Mesenchymal stem cell (in vitro differentiated cells and primary cell): ENCODE data around the gene NRP2.

ENCODE experiments used
- DNase-seq: peaks from one replicate; pipeline ENCODE4 v3.0.0-alpha.2; 2013
- H2AFZ ChIP-seq: one replicate; pipeline ENCODE4 v1.6.1; 2013; ENCODE audit warnings: low read depth, mild to moderate bottlenecking, control low read depth, inconsistent platforms, low read length, moderate library complexity
- H2AK5ac ChIP-seq: 2 replicates; pipeline ENCODE4 v1.6.1; 2013; ENCODE audit warnings: low read length, moderate library complexity, mild to moderate bottlenecking, inconsistent platforms; ENCODE audit not compliant: severe bottlenecking
- H2BK120ac ChIP-seq: one replicate; pipeline ENCODE4 v1.6.1; 2013; ENCODE audit warnings: low read depth, mild to moderate bottlenecking, inconsistent platforms, low read length, moderate library complexity
- H2BK12ac ChIP-seq, 2 experiments: one replicate each; pipeline ENCODE4 v1.6.1; 2013; ENCODE audit warnings: inconsistent platforms in 2 of 2, low read length in 2 of 2, mild to moderate bottlenecking in 2 of 2, moderate library complexity in 2 of 2, control low read depth in 1 of 2
- H2BK15ac ChIP-seq: one replicate; pipeline ENCODE4 v1.6.1; 2013; ENCODE audit warnings: mild to moderate bottlenecking, low read depth, inconsistent platforms; ENCODE audit not compliant: poor library complexity, severe bottlenecking
- H2BK5ac ChIP-seq: 2 replicates; pipeline ENCODE4 v1.6.1; 2013; ENCODE audit warnings: low read depth, mild to moderate bottlenecking, low read length, control low read depth, inconsistent platforms; ENCODE audit not compliant: poor library complexity, severe bottlenecking
- H3K14ac ChIP-seq, 2 experiments: one replicate each; pipeline ENCODE4 v1.6.1; 2013; ENCODE audit warnings: inconsistent platforms in 2 of 2, low read length in 2 of 2, control low read depth in 1 of 2, mild to moderate bottlenecking in 1 of 2, moderate library complexity in 1 of 2
- H3K18ac ChIP-seq, 2 experiments: one replicate each; pipeline ENCODE4 v1.6.1; 2013; ENCODE audit warnings: inconsistent platforms in 2 of 2, low read length in 2 of 2, control low read depth in 1 of 2, low read depth in 1 of 2, mild to moderate bottlenecking in 1 of 2
- H3K23ac ChIP-seq, 2 experiments: one replicate each; pipeline ENCODE4 v1.6.1; 2013; ENCODE audit warnings: inconsistent platforms in 2 of 2, low read length in 2 of 2, mild to moderate bottlenecking in 2 of 2, moderate library complexity in 2 of 2, control low read depth in 1 of 2
- H3K27ac ChIP-seq: 2 replicates; pipeline ENCODE4 v1.5.1; 2013; ENCODE audit warnings: mild to moderate bottlenecking, moderate library complexity, low read length, control low read depth, inconsistent platforms; ENCODE audit not compliant: poor library complexity, severe bottlenecking
- H3K27me3 ChIP-seq, 2 experiments: 2 replicates each; pipeline versions ENCODE4 v1.6.1 to v1.7.0; 2013; ENCODE audit warnings: low read length in 2 of 2, mild to moderate bottlenecking in 2 of 2, moderate library complexity in 2 of 2, control low read depth in 1 of 2, inconsistent platforms in 1 of 2; ENCODE audit not compliant: control insufficient read depth in 1 of 2, insufficient read depth in 1 of 2
- H3K36me3 ChIP-seq, 2 experiments: 2 replicates each; pipeline versions ENCODE4 v1.6.1 to v1.7.0; 2013; ENCODE audit warnings: low read length in 2 of 2, control low read depth in 1 of 2, inconsistent platforms in 1 of 2, low read depth in 1 of 2, mild to moderate bottlenecking in 1 of 2; ENCODE audit not compliant: insufficient read depth in 2 of 2, control insufficient read depth in 1 of 2
- H3K4ac ChIP-seq, 2 experiments: one replicate each; pipeline ENCODE4 v1.6.1; 2013; ENCODE audit warnings: inconsistent platforms in 2 of 2, low read length in 2 of 2, mild to moderate bottlenecking in 2 of 2, moderate library complexity in 2 of 2, control low read depth in 1 of 2, low read depth in 1 of 2
- H3K4me1 ChIP-seq: 2 replicates; pipeline ENCODE4 v1.6.1; 2013; ENCODE audit warnings: low read depth, low read length, control low read depth; ENCODE audit not compliant: control insufficient read depth, insufficient read depth
- H3K4me2 ChIP-seq: 2 replicates; pipeline ENCODE4 v1.6.1; 2013; ENCODE audit warnings: low read length, mild to moderate bottlenecking, inconsistent platforms; ENCODE audit not compliant: poor library complexity, severe bottlenecking
- H3K4me3 ChIP-seq, 2 experiments: 2 replicates each; pipeline versions ENCODE4 v1.5.1 to v1.7.0; 2013; ENCODE audit warnings: low read length in 2 of 2, mild to moderate bottlenecking in 2 of 2, control low read depth in 1 of 2, low read depth in 1 of 2; ENCODE audit not compliant: insufficient read depth in 1 of 2
- H3K79me1 ChIP-seq: replicated peaks from 2 replicates; pipeline ENCODE4 v1.6.1; 2013; ENCODE audit warnings: mild to moderate bottlenecking, control low read depth, low read length, inconsistent platforms; ENCODE audit not compliant: poor library complexity, severe bottlenecking
- H3K9ac ChIP-seq: 2 replicates; pipeline ENCODE4 v1.7.0; 2013; ENCODE audit warnings: mild to moderate bottlenecking, low read length, moderate library complexity
- H3K9me3 ChIP-seq: 2 replicates; pipeline ENCODE4 v1.7.0; 2013; ENCODE audit warnings: mild to moderate bottlenecking, low read length; ENCODE audit not compliant: control insufficient read depth
- H4K8ac ChIP-seq: one replicate; pipeline ENCODE4 v1.6.1; 2013; ENCODE audit warnings: inconsistent platforms, mild to moderate bottlenecking, low read length, moderate library complexity
- H4K91ac ChIP-seq: one replicate; pipeline ENCODE4 v1.6.1; 2013; ENCODE audit warnings: mild to moderate bottlenecking, low read length, inconsistent platforms
- WGBS: methylation state at CpG from one replicate; pipeline ENCODE4 v1.1.7; 2013; ENCODE audit warnings: mixed read lengths; 5-methylcytosine and 5-hydroxymethylcytosine counted together

The NRP2 gene

DNA sequence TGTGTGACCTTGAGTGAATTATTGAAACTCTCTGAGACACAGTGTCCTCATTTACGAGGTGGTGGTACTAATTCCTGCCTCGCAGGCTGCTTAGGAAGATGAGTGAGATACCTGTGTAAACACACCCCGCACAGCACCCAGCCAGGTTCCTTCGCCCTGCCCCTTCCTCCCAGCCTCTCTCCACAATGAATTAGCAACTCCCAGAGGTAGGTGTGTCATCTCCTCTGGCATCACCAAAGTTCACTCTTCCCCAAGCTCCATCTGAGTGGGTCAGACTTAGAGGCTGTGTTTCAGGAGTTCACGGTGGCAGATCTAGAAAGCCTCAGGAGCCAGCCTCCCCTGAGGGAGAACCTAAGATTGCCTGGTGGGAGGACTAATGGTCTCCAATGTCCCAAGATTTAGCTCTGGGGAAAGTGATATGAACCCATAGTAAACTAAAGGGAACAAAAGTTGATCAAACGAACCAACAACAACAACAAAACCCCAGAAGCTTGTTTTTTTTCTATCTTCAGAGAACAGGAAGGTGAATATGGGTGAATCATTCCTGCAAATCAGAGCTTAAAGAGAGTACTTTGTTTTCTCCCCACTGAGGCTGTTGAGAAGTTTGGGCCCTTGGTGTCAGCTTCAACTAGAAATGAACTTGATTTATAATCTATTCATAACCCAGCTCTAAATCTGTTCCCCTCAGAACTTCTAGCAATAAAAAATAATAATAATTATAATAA, 44.4 kb upstream of the NRP2 start:
- H4K8ac ChIP-seq = no peak overlapping the region
- no peak overlapping the region for H3K4me2 ChIP-seq
- H2BK12ac ChIP-seq = no peak overlapping the region
- H3K79me1 ChIP-seq = no peaks in the 10 kb centered on the region
- no peak for DNase-seq
- no peaks in the 10 kb centered on the region for H3K36me3 ChIP-seq
- H3K9me3 ChIP-seq = no peaks in the 10 kb centered on the region
- WGBS = 86% methylated on average over 4 of the region's 6 CpGs
- no peak overlapping the region for H3K27ac ChIP-seq
- peak overlapping the region in 1 of 2 experiments; percentile 18 for H3K23ac ChIP-seq
- H3K4me3 ChIP-seq = no peak overlapping the region
- no peaks in the 10 kb centered on the region for H3K4me1 ChIP-seq
- H2AK5ac ChIP-seq = no peak overlapping the region
- H2AFZ ChIP-seq = no peak overlapping the region
- H3K14ac ChIP-seq = no peak overlapping the region
- H4K91ac ChIP-seq = no peak overlapping the region
- no peak overlapping the region for H3K9ac ChIP-seq
- H2BK15ac ChIP-seq = no peak overlapping the region
- H3K18ac ChIP-seq = no peak overlapping the region
- no peak overlapping the region for H3K4ac ChIP-seq
- no peak overlapping the region for H2BK120ac ChIP-seq
- H3K27me3 ChIP-seq = no peaks in the 10 kb centered on the region
- no peak overlapping the region for H2BK5ac ChIP-seq

DNA sequence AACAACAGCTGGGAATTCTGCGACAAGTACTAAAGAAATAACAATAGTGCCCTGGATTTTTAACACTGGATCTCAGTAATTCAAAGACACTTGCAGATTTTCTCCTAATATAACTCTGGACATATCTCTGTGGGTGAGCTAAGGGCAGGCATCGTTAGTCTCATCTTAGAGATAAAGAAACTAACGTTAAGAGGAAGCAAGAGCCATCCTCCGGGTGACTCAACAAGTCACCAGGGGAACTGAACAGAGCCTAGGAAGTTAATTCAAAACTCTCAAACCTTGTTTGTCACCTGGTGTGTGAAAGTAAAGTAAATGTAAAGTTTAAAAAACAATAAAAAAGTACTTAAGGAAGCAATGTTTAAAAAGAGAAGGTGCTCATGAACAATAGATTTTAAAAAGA, 41.6 kb upstream of the NRP2 start:
- H3K23ac ChIP-seq = no peak overlapping the region
- no peak overlapping the region for H3K18ac ChIP-seq
- no peak overlapping the region for H3K27ac ChIP-seq
- no peak overlapping the region for H3K9ac ChIP-seq
- H3K4me2 ChIP-seq = no peak overlapping the region
- H3K4ac ChIP-seq = no peak overlapping the region
- no peak overlapping the region for H3K4me3 ChIP-seq
- H2AK5ac ChIP-seq = no peak overlapping the region
- no peak overlapping the region for H2BK5ac ChIP-seq
- no peak overlapping the region for H3K14ac ChIP-seq
- H2BK120ac ChIP-seq = no peak overlapping the region
- no peaks in the 10 kb centered on the region for H3K4me1 ChIP-seq
- no peaks in the 10 kb centered on the region for H3K27me3 ChIP-seq
- WGBS = 32% methylated on average over 3 of the region's 4 CpGs
- no peak overlapping the region for H2BK15ac ChIP-seq
- H2AFZ ChIP-seq = no peak overlapping the region
- no peaks in the 10 kb centered on the region for H3K36me3 ChIP-seq
- no peak overlapping the region for H2BK12ac ChIP-seq
- H3K9me3 ChIP-seq = no peaks in the 10 kb centered on the region
- DNase-seq = peak; percentile 18
- no peak overlapping the region for H4K91ac ChIP-seq
- no peaks in the 10 kb centered on the region for H3K79me1 ChIP-seq
- no peak overlapping the region for H4K8ac ChIP-seq

DNA sequence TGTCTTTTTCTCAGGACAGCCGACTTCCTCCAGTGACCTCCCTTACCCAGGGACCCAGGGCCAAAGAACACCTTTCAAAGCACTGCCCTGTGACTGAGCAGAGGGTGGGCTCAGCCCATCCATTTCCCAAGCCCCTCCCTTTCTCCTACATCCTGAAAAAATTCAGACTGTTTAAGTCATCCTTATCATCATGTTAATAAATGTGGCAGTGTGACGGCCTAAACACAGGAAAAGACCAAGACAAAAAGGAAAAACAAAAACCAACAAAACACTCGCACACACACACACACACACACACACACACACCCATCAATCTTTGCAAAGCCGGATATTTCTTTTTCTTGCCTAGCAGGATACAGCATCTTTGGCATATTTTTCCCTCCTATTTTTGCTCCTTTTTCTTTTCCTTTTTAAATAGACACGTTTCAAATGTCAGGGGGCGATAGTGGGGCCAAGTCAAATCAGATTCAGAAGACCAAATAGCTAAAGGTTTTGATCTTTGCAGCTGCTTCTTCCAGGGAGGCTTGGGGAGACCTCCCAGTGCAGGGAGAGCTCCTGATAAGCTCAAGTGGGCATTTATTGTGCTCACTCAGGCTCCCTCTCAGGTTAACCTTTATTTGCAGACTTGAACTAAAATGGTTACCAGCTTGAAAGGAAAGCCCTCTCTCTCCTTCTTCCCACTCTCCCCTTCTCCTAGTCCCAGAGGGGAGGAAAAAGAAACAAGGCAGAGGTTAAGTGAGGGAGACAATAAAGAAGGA, 39.5 kb upstream of the NRP2 start:
- Histone ChIP-seq H3K36me3 (no peaks in the 10 kb centered on the region), H4K91ac (no peak overlapping the region), H2AK5ac (no peak overlapping the region), H3K14ac (no peak overlapping the region), H3K23ac (no peak overlapping the region), H4K8ac (no peak overlapping the region), H2BK120ac (no peak overlapping the region), H3K4ac (no peak overlapping the region), H3K9me3 (no peaks in the 10 kb centered on the region), H2BK12ac (no peak overlapping the region), H2AFZ (no peak overlapping the region), H3K18ac (no peak overlapping the region), H3K4me1 (no peaks in the 10 kb centered on the region), H3K79me1 (no peaks in the 10 kb centered on the region), H3K27ac (no peak overlapping the region), H2BK5ac (no peak overlapping the region), H3K9ac (no peak overlapping the region), H3K27me3 (no peaks in the 10 kb centered on the region), H3K4me3 (no peak overlapping the region), H3K4me2 (no peak overlapping the region), H2BK15ac (no peak overlapping the region)
- DNase-seq = no peak
- 61% methylated on average over 6 of the region's 6 CpGs for WGBS

DNA sequence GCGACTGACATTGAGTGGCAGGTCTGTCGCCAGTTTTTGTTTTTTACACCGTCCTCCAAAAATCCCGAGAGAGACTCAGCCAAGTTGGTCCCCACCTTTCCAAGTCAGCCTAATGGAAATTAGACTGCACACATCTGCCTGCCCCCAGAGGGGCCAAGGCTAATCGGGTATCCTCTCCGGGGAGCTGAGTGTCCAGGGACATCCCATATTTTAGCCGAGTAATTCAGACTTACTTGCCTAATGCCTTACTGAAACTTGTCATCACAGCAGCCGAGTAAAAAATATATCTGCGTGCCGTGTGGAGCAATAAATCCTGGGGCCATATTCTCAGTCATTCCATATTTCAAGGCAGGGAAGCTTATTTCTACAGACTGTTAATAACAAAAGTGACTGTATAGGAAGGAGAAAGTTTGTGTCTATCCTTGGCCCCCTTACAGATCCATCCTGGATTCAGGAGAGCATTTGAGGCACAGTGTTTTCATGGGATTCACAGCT, 38.9 kb upstream of the NRP2 start:
- H3K27ac ChIP-seq = no peak overlapping the region
- no peaks in the 10 kb centered on the region for H3K79me1 ChIP-seq

More for the DNA sequence above, 38.9 kb upstream of the NRP2 start:
- no peak overlapping the region for H4K91ac ChIP-seq
- H2BK12ac ChIP-seq = no peak overlapping the region
- H3K4me2 ChIP-seq = no peak overlapping the region
- no peak overlapping the region for H3K23ac ChIP-seq
- no peak overlapping the region for H3K14ac ChIP-seq
- no peak overlapping the region for H3K4ac ChIP-seq
- 82% methylated on average over 10 of the region's 10 CpGs for WGBS
- H2BK120ac ChIP-seq = no peak overlapping the region
- no peak for DNase-seq
- no peaks in the 10 kb centered on the region for H3K27me3 ChIP-seq
- H2AK5ac ChIP-seq = no peak overlapping the region
- H2AFZ ChIP-seq = no peak overlapping the region
- H3K36me3 ChIP-seq = no peaks in the 10 kb centered on the region
- H3K4me3 ChIP-seq = no peak overlapping the region
- no peaks in the 10 kb centered on the region for H3K9me3 ChIP-seq
- H3K4me1 ChIP-seq = no peaks in the 10 kb centered on the region
- no peak overlapping the region for H2BK5ac ChIP-seq
- H3K18ac ChIP-seq = no peak overlapping the region
- H3K9ac ChIP-seq = no peak overlapping the region
- H2BK15ac ChIP-seq = peak overlapping the region; percentile 4
- H4K8ac ChIP-seq = no peak overlapping the region
